ENCODE results near the gene TMEM179.

DNA sequence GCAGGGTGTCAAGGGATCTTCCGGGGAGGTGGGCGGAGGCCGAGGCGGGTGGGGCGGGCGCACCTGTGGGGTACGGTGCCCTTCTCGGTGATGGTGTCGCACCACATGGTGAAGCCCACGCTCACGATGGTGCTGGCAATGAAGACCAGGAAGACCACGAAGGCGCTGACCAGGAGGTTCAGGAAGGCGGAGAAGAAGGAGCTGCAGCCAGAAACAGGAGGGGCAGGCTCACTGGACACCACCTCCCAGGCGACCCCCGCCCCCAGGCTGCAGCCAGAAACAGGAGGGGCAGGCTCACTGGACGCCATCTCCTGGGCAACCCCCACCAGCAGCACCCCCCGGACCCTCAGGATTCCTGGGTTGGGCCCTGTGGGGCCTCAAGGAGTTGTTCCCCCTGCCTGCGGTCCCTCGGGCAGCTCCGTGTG is 7.6 kb downstream of the TMEM179 start:
- TF ChIP-seq, protein P1, sequence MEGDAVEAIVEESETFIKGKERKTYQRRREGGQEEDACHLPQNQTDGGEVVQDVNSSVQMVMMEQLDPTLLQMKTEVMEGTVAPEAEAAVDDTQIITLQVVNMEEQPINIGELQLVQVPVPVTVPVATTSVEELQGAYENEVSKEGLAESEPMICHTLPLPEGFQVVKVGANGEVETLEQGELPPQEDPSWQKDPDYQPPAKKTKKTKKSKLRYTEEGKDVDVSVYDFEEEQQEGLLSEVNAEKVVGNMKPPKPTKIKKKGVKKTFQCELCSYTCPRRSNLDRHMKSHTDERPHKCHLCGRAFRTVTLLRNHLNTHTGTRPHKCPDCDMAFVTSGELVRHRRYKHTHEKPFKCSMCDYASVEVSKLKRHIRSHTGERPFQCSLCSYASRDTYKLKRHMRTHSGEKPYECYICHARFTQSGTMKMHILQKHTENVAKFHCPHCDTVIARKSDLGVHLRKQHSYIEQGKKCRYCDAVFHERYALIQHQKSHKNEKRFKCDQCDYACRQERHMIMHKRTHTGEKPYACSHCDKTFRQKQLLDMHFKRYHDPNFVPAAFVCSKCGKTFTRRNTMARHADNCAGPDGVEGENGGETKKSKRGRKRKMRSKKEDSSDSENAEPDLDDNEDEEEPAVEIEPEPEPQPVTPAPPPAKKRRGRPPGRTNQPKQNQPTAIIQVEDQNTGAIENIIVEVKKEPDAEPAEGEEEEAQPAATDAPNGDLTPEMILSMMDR (IDR thresholded peaks at IDR 0.05) = no peak
- TF ChIP-seq POLR2A (IDR thresholded peaks at IDR 0.05) = no peak
- no peak for TF ChIP-seq POLR2AphosphoS5 (IDR thresholded peaks at IDR 0.05)
- TF ChIP-seq EP300 (IDR thresholded peaks at IDR 0.05) = no peak

All from upper lobe of left lung (tissue), 4 donors.